ENCODE data around the gene SLC6A14.

SLC6A14 gene, protein sequence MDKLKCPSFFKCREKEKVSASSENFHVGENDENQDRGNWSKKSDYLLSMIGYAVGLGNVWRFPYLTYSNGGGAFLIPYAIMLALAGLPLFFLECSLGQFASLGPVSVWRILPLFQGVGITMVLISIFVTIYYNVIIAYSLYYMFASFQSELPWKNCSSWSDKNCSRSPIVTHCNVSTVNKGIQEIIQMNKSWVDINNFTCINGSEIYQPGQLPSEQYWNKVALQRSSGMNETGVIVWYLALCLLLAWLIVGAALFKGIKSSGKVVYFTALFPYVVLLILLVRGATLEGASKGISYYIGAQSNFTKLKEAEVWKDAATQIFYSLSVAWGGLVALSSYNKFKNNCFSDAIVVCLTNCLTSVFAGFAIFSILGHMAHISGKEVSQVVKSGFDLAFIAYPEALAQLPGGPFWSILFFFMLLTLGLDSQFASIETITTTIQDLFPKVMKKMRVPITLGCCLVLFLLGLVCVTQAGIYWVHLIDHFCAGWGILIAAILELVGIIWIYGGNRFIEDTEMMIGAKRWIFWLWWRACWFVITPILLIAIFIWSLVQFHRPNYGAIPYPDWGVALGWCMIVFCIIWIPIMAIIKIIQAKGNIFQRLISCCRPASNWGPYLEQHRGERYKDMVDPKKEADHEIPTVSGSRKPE

DNA sequence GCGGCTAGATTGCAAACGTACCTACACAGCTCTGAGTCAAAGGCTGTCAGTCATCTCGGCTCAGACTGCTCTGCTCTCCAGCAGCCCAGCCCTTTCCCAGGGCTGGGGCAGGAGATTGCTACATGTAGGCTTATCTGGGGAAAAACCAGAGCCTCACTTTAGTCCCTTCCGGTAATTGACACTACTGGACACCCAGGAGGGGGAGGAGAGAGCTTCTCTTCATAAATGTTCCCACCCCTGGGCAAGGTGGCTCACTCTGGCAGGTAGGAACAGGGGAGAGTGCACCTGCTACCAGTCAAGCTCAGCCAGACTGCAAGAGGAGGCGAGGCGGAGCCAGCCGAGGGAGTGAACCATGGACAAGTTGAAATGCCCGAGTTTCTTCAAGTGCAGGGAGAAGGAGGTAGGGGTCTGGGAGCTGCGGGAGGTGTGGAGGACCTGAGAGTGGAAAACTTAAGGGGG, at the start of gene SLC6A14:
Gene SLC6A14, plus strand, starts transcription at position 249 of the 459 bp plus-strand sequence. Its CDS starts 104 bp downstream, at position 353.
- no peak for DNase-seq (ENCODE audit: low read depth in 2 of 2)

DNA sequence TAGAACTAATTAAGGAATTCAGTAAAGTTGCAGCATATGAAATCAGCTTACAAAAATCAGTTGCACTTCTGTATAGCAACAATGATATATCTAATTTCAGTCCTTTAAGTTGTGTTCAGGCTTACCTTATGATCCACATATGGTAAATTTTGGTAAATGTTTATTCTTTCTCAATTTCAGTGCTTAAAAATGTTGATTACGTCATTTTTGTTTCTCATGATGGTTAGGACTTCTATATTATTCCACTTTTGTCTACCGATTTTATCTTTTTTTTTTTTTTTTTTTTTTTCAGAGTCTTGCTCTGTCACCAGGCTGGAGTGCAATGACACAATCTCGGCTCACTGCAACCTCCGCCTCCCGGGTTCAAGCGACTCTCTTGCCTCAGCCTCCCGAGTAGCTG, 40.7 kb upstream of the SLC6A14 start:
- no peak for DNase-seq (ENCODE audit: low read depth in 2 of 2)

DNA sequence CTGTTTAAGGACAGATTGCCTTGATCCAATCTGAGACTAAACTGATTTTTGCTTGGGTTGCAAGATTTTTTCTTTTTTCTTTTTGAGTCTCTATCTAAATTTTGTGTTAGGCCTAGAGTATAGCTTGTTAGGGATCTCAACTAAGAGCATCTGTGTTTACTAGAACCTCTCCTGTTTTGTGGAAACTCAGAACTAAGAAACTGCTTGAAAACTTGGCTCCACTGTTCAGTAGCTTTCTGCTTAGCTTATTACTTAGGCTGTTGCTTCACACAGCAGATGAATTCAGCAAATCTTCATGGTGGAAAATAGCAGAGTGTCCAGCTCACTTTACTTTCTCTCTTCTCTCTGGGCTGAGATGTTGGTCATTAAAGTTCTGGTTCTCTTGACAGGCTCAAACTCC, 36.7 kb upstream of the SLC6A14 start:
- no peak for DNase-seq (ENCODE audit: low read depth in 2 of 2)

DNA sequence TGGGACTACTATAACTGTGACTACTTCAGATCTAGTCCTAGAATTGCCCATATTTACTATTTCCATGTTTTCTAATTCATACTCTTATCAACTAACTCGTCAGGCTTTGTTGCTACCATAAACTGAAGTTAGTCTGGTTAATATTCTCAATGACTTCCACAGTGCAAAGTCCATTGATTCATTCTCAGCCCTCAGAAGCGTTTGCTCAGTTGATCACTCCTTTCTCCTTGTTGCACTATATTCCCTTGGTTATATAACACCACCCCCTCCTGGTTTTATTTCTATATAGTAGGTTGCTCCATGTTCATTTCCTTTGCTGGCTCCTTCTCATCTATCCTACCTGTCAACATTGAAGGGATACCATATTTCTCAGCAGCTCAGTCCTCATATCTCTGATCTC, 27.2 kb upstream of the SLC6A14 start:
- no peak for DNase-seq (ENCODE audit: low read depth in 2 of 2)

DNA sequence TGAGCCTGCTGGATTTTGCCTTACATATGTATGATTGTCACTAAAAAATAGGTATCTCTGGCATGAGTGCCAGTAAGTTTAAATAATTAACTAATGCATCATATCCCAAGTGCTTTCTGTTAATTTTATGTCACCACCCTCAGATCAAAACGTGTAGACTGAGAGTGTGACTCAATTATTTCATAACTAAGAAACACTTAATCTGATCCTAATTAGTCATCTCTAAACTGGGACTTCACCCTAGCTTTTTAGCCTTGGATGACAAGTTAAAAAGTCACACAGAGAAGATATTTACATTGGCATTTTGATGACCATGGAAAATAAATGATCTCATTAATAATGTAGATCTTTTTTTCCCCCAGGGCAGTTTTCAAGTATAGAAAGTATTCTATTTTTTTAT, 23.1 kb upstream of the SLC6A14 start:
- no peak for DNase-seq (ENCODE audit: low read depth in 2 of 2)

DNA sequence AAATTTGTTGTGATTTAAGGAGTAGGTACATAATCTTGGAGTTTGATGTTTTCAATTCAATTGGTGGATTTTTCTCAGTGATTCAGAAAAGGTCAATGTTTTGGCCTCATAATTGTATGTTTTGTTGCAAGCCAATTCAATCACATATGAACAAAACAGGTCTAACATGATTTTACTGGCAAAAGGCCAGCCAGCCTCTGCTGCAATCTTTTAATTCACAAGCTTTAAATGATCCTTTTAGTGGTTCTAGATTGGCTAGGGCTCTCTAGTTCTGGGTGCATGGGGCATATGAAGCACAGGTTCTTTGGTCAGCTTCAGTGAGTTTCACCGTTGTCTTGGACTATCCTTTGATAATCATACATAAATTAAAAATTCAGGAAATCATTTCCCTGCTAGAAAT, 19.2 kb upstream of the SLC6A14 start:
- no peak for DNase-seq (ENCODE audit: low read depth in 2 of 2)

DNA sequence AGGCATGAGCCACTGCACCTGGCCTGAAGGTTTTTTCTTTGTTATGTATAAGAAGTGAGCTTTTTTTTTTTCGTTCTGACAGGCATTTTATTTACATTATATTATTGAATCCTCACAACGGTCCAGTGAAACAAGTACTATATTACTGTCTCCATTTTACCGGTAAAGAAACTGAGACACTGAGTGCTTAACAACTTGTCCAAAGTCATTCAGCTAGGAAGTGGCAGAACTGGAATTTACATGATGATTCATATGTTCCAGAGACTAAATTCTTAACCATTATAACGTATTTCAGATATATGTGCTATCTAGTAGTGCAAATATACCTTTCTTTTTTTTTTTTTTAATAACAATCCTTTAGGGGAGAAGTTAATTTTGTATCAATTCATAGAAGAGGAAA, 18.4 kb upstream of the SLC6A14 start:
- no peak for DNase-seq (ENCODE audit: low read depth in 2 of 2)

DNA sequence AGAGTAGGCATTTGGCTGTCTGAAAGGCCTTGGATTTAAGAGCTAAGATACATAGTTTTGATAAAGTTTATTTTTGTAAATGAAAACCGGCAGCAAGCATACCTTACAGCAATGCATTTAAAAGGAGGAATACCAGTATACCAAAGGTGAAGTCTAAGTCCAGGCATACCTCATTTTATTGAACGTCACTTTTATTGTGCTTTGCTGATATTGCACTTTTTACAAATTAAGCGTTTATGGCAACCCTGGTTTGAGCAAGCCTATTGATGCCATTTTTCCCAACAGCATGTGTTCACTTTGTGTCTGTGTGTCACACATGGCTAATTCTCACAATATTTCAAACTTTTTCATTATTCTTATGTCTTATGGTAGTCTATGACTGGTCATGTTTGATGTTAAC, 8.4 kb upstream of the SLC6A14 start:
- DNase-seq (ENCODE audit: low read depth in 2 of 2), result no peak

DNA sequence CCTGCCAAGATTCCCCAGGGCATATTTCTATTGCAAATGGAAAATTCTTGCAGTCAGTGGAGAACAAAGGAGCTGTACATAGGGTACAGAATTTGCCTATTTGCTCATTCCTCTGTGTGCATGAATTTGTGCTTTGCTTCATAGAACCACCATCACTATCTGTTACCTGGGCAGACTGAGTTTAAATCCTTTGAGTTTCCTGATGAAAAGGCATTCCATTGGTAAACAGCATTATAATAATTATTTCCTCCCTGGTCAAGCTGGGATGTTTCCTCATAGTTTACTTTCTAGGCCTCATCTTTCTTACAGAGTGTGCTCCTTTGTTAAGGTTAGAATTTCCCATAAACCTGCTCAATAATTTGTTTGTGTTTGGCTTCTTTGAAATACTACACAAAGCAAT, 809 bp upstream of the SLC6A14 start:
- no peak for DNase-seq (ENCODE audit: low read depth in 2 of 2)

DNA sequence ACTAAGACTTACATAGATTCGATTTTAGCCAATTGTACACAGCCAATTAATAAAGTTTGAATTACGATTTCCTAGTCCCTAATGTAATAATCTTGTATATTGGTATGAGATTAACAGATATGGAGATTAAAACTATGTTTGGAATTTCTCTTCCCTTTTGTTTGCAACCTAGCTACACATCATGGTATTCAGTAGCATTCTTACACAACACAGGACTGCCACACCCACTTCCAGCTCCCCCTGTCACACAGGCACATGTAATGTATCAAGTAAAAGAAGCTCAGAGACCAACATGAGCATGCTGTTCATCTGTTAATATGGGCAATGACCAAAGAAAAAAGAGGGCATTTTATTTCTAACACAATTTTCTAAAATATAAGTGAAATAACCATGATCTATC, 12.8 kb downstream of the SLC6A14 start:
- no peak for DNase-seq (ENCODE audit: low read depth in 2 of 2)

DNA sequence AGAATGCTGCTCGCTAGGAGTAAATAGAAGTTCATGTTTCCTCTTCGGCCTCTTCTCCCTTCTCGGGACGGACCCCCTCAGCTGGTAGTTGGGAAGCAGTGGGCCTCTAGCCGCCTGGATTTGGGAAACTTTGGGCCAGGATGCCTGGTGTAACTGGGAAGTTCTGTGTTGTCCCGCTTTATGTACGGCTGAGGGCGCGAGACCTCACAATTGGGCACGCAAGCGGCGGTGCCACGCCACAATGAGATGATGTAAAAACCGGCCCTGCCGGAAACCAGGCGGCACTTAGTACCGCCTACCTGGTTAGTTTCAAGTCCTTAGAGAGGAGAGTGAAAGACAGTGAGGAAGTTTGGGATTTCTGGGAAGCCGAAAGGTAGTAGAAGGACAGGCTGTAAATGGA, 26.4 kb downstream of the SLC6A14 start, which contains the start of gene CT83:
Gene CT83, minus strand, starts transcription at position 155 of the 400 bp plus-strand sequence. Its CDS starts 120 bp downstream, at position 35.
- DNase-seq (ENCODE audit: low read depth in 2 of 2), result no peak

DNA sequence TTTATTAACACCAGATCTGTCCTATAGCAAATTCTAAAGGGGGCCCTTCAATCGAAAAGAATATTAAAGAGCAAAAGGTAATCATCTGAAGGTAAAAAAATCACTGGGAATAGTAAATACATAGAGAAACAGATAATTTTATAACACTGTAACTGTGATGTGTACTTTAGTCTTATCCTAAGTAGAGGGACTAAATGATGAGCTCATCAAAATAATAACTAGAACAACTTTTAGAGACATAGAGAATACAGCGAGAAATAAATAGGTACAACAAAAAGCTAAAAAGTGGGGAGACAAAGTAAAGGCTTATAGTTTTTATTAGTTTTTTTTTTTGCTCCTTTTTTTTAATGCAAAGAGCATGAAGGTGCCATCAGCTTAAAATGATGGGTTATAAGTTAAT, 43.7 kb downstream of the SLC6A14 start:
- DNase-seq (ENCODE audit: low read depth in 2 of 2), result no peak

DNA sequence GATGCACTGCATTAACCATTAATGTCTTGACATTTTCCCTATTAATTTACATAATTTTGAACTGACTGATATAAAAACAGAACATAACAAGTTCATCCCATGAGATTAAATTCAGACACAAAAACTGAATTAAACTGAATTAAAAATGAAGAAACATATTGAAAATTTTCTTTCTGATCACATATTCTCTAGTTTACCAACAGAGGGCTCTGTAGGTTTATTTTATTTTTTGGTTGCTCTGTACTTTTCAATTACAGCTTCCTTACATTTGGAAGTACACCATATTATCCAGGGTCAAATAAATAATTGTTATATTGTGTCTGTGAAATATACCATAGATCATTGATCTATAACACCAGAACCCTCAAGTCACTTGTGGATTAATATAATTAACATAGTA, 53.7 kb downstream of the SLC6A14 start:
- DNase-seq (ENCODE audit: low read depth in 2 of 2), result no peak

DNA sequence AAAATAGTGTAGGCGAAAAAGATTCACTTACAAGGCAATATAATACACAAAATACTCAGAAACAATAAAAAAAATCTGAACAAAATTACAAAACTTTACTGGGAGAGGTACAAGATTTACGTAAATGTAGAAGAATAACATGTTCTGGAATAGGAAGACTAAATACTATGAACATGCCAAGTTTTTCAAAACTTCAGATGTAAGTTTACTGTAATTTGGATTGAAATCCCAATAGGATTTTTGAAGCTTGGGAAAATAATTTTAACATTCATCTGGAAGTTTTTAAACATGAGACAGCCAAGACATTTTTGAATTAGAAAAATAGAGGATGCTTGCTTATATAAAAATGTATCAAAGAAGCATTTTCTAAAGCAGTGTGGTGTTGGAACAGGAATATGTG, 56.9 kb downstream of the SLC6A14 start:
- no peak for DNase-seq (ENCODE audit: low read depth in 2 of 2)

DNA sequence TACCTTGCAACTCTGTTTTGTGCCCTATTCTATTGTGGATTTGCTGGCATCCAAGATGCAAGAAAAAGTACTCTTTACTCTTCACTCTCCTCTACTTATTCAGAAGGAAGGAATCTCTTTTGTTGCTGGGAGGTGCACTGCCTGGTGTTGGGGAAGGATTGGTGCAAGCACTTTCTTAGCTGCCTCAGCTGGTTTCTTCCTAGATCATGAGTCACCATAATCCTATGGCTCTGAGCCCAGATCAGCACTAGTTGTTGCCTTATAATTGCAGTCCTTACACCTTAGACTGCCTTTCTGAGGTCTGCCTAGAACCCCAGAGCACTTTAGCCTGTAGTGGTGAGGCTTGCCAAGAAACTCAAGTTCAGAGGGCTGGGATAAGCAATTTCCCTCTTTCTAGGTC, 63.4 kb downstream of the SLC6A14 start:
- no peak for DNase-seq (ENCODE audit: low read depth in 2 of 2)

All from stimulated activated CD4-positive, alpha-beta T cell treated with anti-CD3 and anti-CD28 coated beads, Interleukin-12 subunit alpha, Interleukin-12 subunit beta, amount 100 ng/mL, for 24 hours (primary cell).